Prostate gland (tissue), 2 donors: Measurements from ENCODE around the gene DPYD. TPM values are rescaled to one million over a fixed set of nuclear protein-coding genes. Genes with fewer than 3 reads are reported as not detected.

ENCODE experiments used
- DNase-seq: peaks from one replicate; pipeline ENCODE4 v3.0.0-alpha.2; 2019; ENCODE audit warnings: low spot score
- H3K27ac ChIP-seq, 2 donors: fragments of 200-600 bp; sonication (generic); 2 replicates each; pipeline ENCODE4 v1.5.1; 2017 to 2019
- H3K27me3 ChIP-seq: fragments of 200-600 bp; sonication (generic); replicated peaks from 2 replicates; pipeline ENCODE4 v1.5.1; 2019; ENCODE audit not compliant: insufficient read depth
- H3K36me3 ChIP-seq, 2 donors: fragments of 200-600 bp; sonication (generic); 1 replicate in 1 of 2; 2 replicates in 1 of 2; pipeline versions ENCODE4 v1.5.1 to v1.8.1; 2017 to 2019
- H3K4me1 ChIP-seq: fragments of 200-600 bp; sonication (generic); replicated peaks from 2 replicates; pipeline ENCODE4 v1.5.1; 2019
- H3K4me3 ChIP-seq, 2 donors: fragments of 200-600 bp; sonication (generic); 2 replicates each; pipeline ENCODE4 v1.5.1; 2017 to 2019
- H3K9me3 ChIP-seq: fragments of 200-600 bp; sonication (generic); 2 replicates; pipeline ENCODE4 v1.5.1; 2017
- CTCF ChIP-seq, 4 experiments: fragments of 200-600 bp in 2 of 4; fragments of 450-650 bp in 2 of 4; sonication (generic) in 2 of 4; IDR thresholded peaks; 1 replicate in 3 of 4; 2 replicates in 1 of 4; pipeline ENCODE4 v1.5.1; 2016 to 2019; ENCODE audit warnings: antibody characterized with exemption in 4 of 4, mild to moderate bottlenecking in 2 of 4, moderate library complexity in 2 of 4
- POLR2A ChIP-seq: fragments of 450-650 bp; IDR thresholded peaks from one replicate; pipeline ENCODE4 v1.6.1; 2016; ENCODE audit warnings: antibody characterized with exemption, mild to moderate bottlenecking
- POLR2AphosphoS5 ChIP-seq: sonication (generic); formaldehyde crosslinking; IDR thresholded peaks from one replicate; pipeline ENCODE4 v1.6.1; 2017; ENCODE audit warnings: antibody characterized with exemption
- WGBS: methylation state at CpG from one replicate; pipeline ENCODE4 v1.1.5; 2018; 5-methylcytosine and 5-hydroxymethylcytosine counted together
- intact Hi-C: fragments of 100-400 bp; cut with DNase I; formaldehyde crosslinking; loops from one replicate; pipeline ENCODE4 v1.14.2; 2022
- total RNA-seq, 2 donors: library from RNA; depleted of rRNA; stranded (reverse); fragments of >200 nt; gene quantifications; one replicate each; pipeline ENCODE4 v1.1.0, GENCODE V29; 2016

The DPYD gene
- total RNA-seq, 2 donors from 2014 or later, result 18.2 to 19.7 TPM

DNA sequence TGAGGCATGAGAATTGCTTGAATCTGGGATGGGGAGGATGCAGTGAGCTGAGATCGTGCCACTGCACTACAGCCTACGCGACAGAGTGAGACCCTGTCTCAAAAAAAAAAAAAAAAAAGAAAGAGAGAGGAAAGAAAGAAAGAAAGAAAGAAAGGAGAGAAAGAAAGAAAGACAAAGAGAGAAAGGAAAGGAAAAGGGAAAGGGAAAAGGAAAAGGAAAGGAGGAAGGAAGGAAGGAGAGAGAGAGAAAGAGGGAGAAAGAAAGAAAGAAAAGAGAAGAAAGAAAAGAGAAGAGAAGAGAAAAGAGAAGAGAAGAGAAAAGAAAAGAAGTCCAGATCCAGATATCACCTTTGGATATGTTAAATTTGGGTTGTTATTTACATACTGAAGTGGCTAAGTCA lies 106.0 kb downstream of the DPYD start:
- intact Hi-C loops, result no loop called here
- 94% methylated on average over 3 of the region's 3 CpGs for WGBS
- TF ChIP-seq CTCF (IDR thresholded peaks at IDR 0.05) (no peak), POLR2AphosphoS5 (no peak), POLR2A (no peak)
- Histone ChIP-seq H3K4me3 (no peak overlapping the region), H3K27ac (no peak overlapping the region), H3K36me3 (no peaks in the 10 kb centered on the region), H3K4me1 (no peaks in the 10 kb centered on the region), H3K27me3 (no peaks in the 10 kb centered on the region), H3K9me3 (no peaks in the 10 kb centered on the region)
- no peak for DNase-seq

GRCh38 chr1:97814121-97814520 lies 106.7 kb downstream of the DPYD start:
- no peak for DNase-seq
- Histone ChIP-seq H3K27ac (no peak overlapping the region), H3K36me3 (no peaks in the 10 kb centered on the region), H3K4me1 (no peaks in the 10 kb centered on the region), H3K9me3 (no peaks in the 10 kb centered on the region), H3K27me3 (no peaks in the 10 kb centered on the region), H3K4me3 (no peak overlapping the region)
- 91% methylated on average over 1 of the region's 1 CpG for WGBS
- TF ChIP-seq CTCF (IDR thresholded peaks at IDR 0.05) (no peak), POLR2AphosphoS5 (no peak), POLR2A (no peak)
- intact Hi-C loops, result no loop called here

- no peak for DNase-seq
- no peaks in the 10 kb centered on the region for H3K27me3 ChIP-seq
- TF ChIP-seq POLR2AphosphoS5, result no peak
- no peak for TF ChIP-seq POLR2A
- TF ChIP-seq CTCF (IDR thresholded peaks at IDR 0.05), result no peak
- H3K4me1 ChIP-seq, result no peaks in the 10 kb centered on the region
- H3K9me3 ChIP-seq, result no peaks in the 10 kb centered on the region
- H3K27ac ChIP-seq, result no peak overlapping the region
- no peaks in the 10 kb centered on the region for H3K36me3 ChIP-seq
- H3K4me3 ChIP-seq, result no peak overlapping the region
- intact Hi-C loops, result no loop called here
These were observed 108.8 kb downstream of the DPYD start for GRCh38 chr1:97812076-97812475.

DNA sequence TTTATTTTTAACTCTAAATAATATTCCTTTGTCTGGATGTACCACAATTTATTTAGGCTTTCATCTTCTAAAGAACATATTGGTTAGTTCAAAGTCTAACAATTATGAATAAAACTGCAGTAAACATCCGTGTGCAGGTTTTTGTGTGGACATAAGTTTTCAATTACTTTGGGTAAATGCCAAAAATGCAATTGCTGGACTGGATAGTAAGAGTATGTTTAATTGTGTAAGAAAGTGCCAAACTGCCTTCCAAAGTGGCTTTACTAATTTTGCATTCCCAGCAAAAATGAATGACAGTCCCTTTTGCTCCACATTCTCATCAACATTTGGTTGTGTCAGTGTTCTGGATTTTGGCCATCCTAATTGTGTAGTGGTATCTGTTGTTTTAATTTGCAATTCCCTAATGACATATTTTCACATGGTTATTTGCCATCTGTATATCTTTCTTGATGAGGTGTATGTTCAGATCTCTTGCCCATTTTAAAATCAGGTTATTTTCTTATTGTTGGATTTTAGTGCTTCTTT lies 113.8 kb downstream of the DPYD start:
- DNase-seq, result no peak
- no peak for TF ChIP-seq POLR2AphosphoS5
- TF ChIP-seq POLR2A, result no peak
- no peak for TF ChIP-seq CTCF (IDR thresholded peaks at IDR 0.05)
- Histone ChIP-seq H3K9me3 (no peaks in the 10 kb centered on the region), H3K27ac (no peak overlapping the region), H3K4me1 (no peaks in the 10 kb centered on the region), H3K27me3 (no peaks in the 10 kb centered on the region), H3K4me3 (no peak overlapping the region), H3K36me3 (no peaks in the 10 kb centered on the region)
- intact Hi-C loops, result no loop called here
- whole genome bisulfite sequencing, result 11% methylated on average over 1 of the region's 1 CpG

- intact Hi-C loops, result no loop called here
- Histone ChIP-seq H3K36me3 (no peaks in the 10 kb centered on the region), H3K27me3 (no peaks in the 10 kb centered on the region), H3K27ac (no peak overlapping the region), H3K9me3 (no peaks in the 10 kb centered on the region), H3K4me3 (no peak overlapping the region), H3K4me1 (no peaks in the 10 kb centered on the region)
- no peak for TF ChIP-seq CTCF (IDR thresholded peaks at IDR 0.05)
- TF ChIP-seq POLR2AphosphoS5, result no peak
- TF ChIP-seq POLR2A, result no peak
- WGBS, result 0% methylated on average over 1 of the region's 1 CpG
- DNase-seq, result no peak
These were observed 114.5 kb downstream of the DPYD start for GRCh38 chr1:97806326-97806725.
